ENCODE data around the gene MYBBP1A.
"Not testable (repeated sequence)": the region's sequence is repeated elsewhere in the genome, so short reads cannot be mapped to it uniquely, and the experiment has no call there.

DNA sequence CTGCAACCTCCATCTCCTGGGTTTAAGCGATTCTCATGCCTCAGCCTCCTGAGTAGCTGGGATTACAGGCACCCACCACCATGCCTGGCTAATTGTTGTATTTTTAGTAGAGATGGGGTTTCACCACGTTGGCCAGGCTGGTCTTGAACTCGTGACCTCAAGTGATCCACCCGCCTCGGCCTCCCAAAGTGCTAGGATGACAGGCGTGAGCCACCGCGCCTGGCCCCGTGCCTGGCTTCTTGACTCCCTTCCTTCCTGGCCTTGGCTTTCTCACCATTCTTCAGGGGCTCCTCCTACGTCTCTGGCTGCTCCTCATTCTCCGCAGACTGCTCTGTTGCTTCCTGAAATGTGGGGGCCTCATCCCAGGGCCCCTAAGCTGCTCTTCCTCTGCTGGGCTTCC lies 34.9 kb upstream of the MYBBP1A start:
- not testable (repeated sequence) for TF ChIP-seq TAF1, POLR2AphosphoS5 (IDR thresholded peaks at IDR 0.05; ENCODE audit: low read depth, low read length)
